LNCaP clone FGC (cell line): ENCODE results near the gene TRIM63.

Experiments
- DNase-seq: peaks from one replicate; pipeline ENCODE4 v3.0.0-alpha.2; 2011; ENCODE audit warnings: low read depth
- H3K4me3 ChIP-seq: 2 replicates; pipeline ENCODE4 v1.5.1; 2011; ENCODE audit warnings: mild to moderate bottlenecking, low read depth, low read length, control low read depth
- TF ChIP-seq, protein P1 (sequence below): IDR thresholded peaks from 2 replicates; pipeline ENCODE4 v1.5.1; 2012; ENCODE audit warnings: mild to moderate bottlenecking; ENCODE audit not compliant: control insufficient read depth, insufficient read depth; ENCODE audit errors: extremely low read depth

Gene TRIM63

DNA sequence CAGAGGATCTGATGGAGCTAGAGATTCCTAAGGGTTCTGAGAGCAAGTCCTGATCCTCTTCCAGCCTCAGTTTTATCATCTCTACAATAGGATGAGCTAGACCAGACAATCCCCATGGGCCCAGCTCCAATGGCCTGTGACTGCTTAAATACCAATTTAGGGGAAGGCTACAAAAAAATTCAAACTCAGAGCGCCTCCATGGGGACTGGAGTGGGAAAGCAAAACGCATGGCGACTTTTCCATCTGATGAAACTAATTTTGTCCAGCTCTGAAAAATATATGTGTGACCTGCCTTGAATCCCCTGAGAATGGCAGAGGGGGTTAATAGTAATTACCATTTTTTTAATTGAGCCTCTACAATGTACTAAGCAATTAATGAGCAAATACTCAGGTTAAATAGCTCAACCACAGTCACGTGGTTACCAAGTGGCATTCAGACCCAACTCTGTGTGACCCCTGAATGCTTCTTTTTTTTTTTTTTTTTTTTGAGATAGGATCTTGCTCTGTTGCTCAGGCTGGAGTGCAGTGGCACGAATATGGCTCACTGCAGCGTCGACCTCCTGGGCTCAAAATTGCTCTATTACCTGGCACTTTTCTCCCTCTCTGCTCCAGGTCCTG lies 37.5 kb downstream of the TRIM63 start:
- no peak overlapping the region for H3K4me3 ChIP-seq
- no peak for DNase-seq

DNA sequence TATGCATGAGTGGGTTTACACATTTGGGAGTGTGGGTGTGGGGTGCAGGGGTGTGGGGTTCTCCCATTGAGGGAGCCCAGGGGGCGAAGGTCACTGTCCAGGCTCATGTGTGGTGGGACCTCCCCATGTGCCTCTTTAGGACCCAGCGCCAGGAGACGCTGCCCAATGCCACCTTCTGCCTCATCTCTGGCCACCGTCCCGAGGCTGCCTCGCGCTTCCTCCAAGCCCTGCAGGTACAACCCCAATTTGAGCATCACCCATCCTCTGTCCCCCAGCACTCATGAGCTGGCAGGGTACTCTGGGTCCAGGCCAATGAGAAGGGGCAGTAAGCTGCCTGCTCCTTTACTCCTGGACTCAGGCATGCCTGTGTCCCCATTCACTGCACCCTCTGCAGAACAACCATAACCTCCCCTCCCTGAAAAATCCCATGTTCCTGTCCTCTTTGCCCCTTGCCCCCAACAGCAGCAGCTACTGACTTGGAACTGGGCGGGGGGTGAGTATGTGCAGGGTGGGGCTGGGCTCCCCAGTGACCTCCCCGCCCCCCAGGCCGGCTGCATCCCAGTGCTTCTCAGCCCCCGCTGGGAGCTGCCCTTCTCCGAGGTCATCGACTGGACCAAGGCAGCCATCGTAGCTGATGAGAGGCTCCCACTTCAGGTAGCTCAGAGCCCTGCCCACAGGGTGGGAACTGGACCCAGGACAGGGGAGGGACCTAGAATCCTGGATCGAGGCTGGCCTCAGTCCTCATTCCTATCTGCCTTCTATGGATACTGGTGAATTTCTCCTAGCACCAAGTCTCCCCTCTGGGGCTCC lies 38.2 kb downstream of the TRIM63 start:
- H3K4me3 ChIP-seq, result no peak overlapping the region
- TF ChIP-seq, protein P1, sequence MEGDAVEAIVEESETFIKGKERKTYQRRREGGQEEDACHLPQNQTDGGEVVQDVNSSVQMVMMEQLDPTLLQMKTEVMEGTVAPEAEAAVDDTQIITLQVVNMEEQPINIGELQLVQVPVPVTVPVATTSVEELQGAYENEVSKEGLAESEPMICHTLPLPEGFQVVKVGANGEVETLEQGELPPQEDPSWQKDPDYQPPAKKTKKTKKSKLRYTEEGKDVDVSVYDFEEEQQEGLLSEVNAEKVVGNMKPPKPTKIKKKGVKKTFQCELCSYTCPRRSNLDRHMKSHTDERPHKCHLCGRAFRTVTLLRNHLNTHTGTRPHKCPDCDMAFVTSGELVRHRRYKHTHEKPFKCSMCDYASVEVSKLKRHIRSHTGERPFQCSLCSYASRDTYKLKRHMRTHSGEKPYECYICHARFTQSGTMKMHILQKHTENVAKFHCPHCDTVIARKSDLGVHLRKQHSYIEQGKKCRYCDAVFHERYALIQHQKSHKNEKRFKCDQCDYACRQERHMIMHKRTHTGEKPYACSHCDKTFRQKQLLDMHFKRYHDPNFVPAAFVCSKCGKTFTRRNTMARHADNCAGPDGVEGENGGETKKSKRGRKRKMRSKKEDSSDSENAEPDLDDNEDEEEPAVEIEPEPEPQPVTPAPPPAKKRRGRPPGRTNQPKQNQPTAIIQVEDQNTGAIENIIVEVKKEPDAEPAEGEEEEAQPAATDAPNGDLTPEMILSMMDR, result no peak
- DNase-seq, result no peak

More for the DNA sequence above, 37.5 kb downstream of the TRIM63 start:
- TF ChIP-seq, protein P1, result no peak

DNA sequence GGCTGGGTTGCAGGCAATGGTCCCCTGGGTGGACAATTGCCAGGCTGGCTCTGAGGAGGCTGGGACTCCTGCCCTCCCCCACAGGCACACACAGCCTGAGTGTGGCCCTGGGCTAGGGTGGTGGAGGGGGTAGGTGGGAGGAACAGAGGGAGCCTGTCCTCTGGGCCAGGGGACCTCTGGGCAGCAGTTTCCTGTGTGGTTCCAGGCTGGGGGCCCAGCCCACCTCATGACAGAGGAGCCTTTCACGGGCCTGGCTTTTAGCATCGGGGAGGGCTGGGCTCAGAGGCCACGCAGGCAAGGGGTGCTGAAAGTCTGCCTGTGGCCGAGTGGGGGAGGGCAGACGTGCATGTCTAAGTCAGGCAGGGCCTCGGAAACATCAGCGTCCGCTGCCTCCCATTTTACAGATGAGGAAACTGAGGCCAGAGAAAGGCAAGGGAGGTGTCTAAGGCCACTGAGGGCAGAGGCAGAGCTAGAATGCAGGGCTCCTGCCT lies 38.9 kb downstream of the TRIM63 start:
- DNase-seq, result no peak
- TF ChIP-seq, protein P1, result no peak
- no peak overlapping the region for H3K4me3 ChIP-seq

DNA sequence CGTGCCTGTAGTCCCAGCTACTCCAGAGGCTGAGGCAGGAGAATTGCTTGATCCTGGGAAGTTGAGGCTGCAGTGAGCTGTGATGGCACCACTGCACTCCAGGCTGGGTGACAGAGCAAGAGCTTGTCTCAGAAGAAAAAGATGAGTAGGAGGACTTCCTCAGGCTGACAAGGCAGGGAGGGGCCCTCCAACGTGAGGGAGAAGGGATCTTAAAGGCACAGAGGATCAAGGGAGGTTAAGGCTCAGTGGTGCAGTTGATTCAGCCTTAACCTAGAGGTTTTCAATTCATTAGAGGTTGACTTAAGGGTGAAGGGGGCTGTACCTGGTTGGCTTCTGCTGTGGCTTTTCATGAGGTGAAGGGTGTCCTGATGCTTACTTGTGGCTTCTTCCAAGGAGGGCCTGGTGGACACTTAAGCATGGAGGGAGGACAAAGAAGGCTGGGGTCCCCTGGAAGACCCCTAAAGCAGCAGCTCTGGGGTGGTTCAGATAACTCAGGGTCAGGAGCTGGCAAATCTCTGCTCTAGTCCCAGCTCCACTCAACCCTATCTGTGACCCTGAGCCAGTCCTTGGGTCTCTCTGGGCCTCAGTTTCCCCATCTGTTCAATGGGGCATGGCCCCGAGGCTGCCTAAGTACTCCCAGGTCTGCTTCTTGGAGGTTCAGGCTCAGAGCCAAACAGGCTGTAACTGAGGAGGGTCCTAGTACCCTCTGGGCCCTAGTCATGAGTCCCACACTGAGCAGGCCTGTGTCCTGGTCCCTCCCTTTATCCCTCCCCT lies 39.5 kb downstream of the TRIM63 start:
- TF ChIP-seq, protein P1, result no peak
- DNase-seq, result no peak
- no peak overlapping the region for H3K4me3 ChIP-seq

DNA sequence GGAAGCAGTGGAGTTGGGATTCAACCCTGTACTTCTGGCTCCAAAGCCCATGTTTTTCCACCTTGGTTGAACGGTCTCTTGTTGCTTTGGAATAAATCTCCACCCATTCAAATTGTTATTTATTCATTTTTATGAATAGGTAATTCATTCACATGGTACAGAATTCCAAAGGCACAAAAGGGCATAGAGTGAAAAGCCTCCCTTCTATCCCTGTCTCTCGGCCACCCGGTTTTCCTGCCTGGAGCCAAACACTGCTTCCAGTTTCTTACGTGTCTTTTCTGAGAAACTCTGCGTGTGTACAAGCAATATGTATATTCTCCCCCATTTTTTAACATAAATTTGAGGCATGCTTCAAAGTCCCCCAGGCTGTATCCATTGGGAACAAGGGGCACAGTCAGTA lies 41.9 kb downstream of the TRIM63 start:
- no peak overlapping the region for H3K4me3 ChIP-seq
- TF ChIP-seq, protein P1, result no peak
- DNase-seq, result no peak

DNA sequence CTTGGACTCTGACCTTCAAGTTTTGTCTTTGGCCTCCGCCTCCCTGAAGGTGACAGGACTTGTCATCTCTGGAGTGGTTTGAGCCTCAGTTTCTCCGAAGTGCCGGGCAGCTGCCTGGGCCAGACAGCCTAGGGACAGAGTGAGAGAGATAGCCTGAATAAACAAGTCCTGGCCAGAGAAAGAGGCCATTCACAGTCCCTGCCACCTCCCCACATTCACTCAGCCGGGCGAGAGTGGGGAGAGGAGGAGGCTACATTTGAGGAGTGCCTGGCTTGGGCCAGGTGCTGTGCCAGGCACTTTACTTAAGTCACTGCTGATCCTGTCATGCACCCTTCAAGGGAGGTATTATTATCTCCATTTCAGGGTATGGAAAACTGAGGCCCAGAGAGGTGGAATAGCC lies 42.4 kb downstream of the TRIM63 start:
- TF ChIP-seq, protein P1, result no peak
- DNase-seq, result no peak
- H3K4me3 ChIP-seq, result no peak overlapping the region
